GM21786 (cell line): ENCODE data around the gene BCKDK.
"Not testable (repeated sequence)": the region's sequence is repeated elsewhere in the genome, so short reads cannot be mapped to it uniquely, and the experiment has no call there.

Experiments used
- ATAC-seq: cut with Tn5 transposase; IDR thresholded peaks from one replicate; pipeline ENCODE4 v1.9.1; 2021; ENCODE audit not compliant: unreplicated experiment

Gene BCKDK

GRCh38 chr16:31141071-31141469, 32.9 kb downstream of the BCKDK start:
- ATAC-seq = not testable (repeated sequence)

- no peak for ATAC-seq
Measured at GRCh38 chr16:31141489-31142108, 33.4 kb downstream of the BCKDK start.

- peak; percentile 79 for ATAC-seq
Measured at GRCh38 chr16:31142109-31143010, 34.2 kb downstream of the BCKDK start.

GRCh38 chr16:31143011-31143693, 35.0 kb downstream of the BCKDK start:
- ATAC-seq = no peak

GRCh38 chr16:31143694-31144148, 35.5 kb downstream of the BCKDK start:
- ATAC-seq = no peak

- ATAC-seq = not testable (repeated sequence)
Measured at GRCh38 chr16:31144418-31144817, 36.2 kb downstream of the BCKDK start.

- ATAC-seq = no peak
Measured at GRCh38 chr16:31145398-31145990, 37.3 kb downstream of the BCKDK start.

- no peak for ATAC-seq
Measured at GRCh38 chr16:31147574-31147973, 39.4 kb downstream of the BCKDK start.

- no peak for ATAC-seq
Measured at GRCh38 chr16:31148281-31148728, 40.1 kb downstream of the BCKDK start.

- ATAC-seq = no peak
Measured at GRCh38 chr16:31148896-31149295, 40.7 kb downstream of the BCKDK start.

GRCh38 chr16:31149332-31149731, 41.1 kb downstream of the BCKDK start:
- no peak for ATAC-seq

GRCh38 chr16:31149894-31150890, 42.0 kb downstream of the BCKDK start, which contains the start of gene PRSS36:
PRSS36 (minus strand) TSS chr16:31150066; CDS start chr16:31150035, 31 bp downstream.
- no peak for ATAC-seq

GRCh38 chr16:31150976-31151375, 42.8 kb downstream of the BCKDK start:
- ATAC-seq = not testable (repeated sequence)

GRCh38 chr16:31157136-31157535, 49.0 kb downstream of the BCKDK start:
- no peak for ATAC-seq
